Right kidney (tissue), 9 donors: Measurements from ENCODE around the gene GPALPP1.
A peak's percentile ranks its signal among the peaks of the same experiment; 100 is the strongest.
"Not testable (repeated sequence)": the region's sequence is repeated elsewhere in the genome, so short reads cannot be mapped to it uniquely, and the experiment has no call there.

Source experiments
- DNase-seq: peaks from one replicate; pipeline ENCODE4 v3.0.0-alpha.2; 2016
- long read RNA-seq, 8 donors: transcript quantifications; one replicate each; lab custom pipeline, GENCODE V29; 2026

GPALPP1 gene
- long read RNA-seq, donor 1, partial matches to known transcripts = 10 of 11 reads
- long read RNA-seq, donor 1, other reads (novel, unspliced or antisense) = 0 of 11 reads
- long read RNA-seq, donor 2, transcript GPALPP1-203 (8 exons, 1,393 nt) = major isoform, 6 of 7 reads
- long read RNA-seq, donor 2, partial matches to known transcripts = 0 of 7 reads
- long read RNA-seq, donor 2, other reads (novel, unspliced or antisense) = 0 of 7 reads
- long read RNA-seq, donor 3, partial matches to known transcripts = 6 of 10 reads
- long read RNA-seq, donor 3, other reads (novel, unspliced or antisense) = 0 of 10 reads
- long read RNA-seq, donor 4, partial matches to known transcripts = 6 of 10 reads
- long read RNA-seq, donor 4, other reads (novel, unspliced or antisense) = 0 of 10 reads
- long read RNA-seq, donor 5, partial matches to known transcripts = 0 of 3 reads
- long read RNA-seq, donor 5, other reads (novel, unspliced or antisense) = 0 of 3 reads
- long read RNA-seq, donor 6, partial matches to known transcripts = 6 of 11 reads
- long read RNA-seq, donor 6, other reads (novel, unspliced or antisense) = 0 of 11 reads
- long read RNA-seq, donor 7, partial matches to known transcripts = 0 of 3 reads
- long read RNA-seq, donor 7, other reads (novel, unspliced or antisense) = 0 of 3 reads
- long read RNA-seq, donor 8, transcript GPALPP1-203 (8 exons, 1,393 nt) = major isoform, 6 of 6 reads
- long read RNA-seq, donor 8, partial matches to known transcripts = 0 of 6 reads
- long read RNA-seq, donor 8, other reads (novel, unspliced or antisense) = 0 of 6 reads

GRCh38 chr13:44989071-44989889 is at the start of gene GPALPP1, which contains the start of gene NUFIP1:
Gene GPALPP1 (plus strand): TSS chr13:44989538. CDS start chr13:44989655, 117 bp downstream.
Gene NUFIP1 (minus strand): TSS chr13:44989471. CDS start chr13:44989436, 35 bp downstream.
- DNase-seq = peak; percentile 91

GRCh38 chr13:44943411-44943810 is 45.9 kb upstream of the GPALPP1 start:
- DNase-seq = not testable (repeated sequence)

GRCh38 chr13:44951184-44951583 is 38.2 kb upstream of the GPALPP1 start:
- no peak for DNase-seq

- no peak for DNase-seq
Measured at GRCh38 chr13:44952671-44953070, 36.7 kb upstream of the GPALPP1 start.

GRCh38 chr13:44954224-44954623 is 35.1 kb upstream of the GPALPP1 start:
- DNase-seq = no peak

- no peak for DNase-seq
Measured at GRCh38 chr13:44955406-44955805, 33.9 kb upstream of the GPALPP1 start.

- no peak for DNase-seq
Measured at GRCh38 chr13:44961997-44962396, 27.3 kb upstream of the GPALPP1 start.

- no peak for DNase-seq
Measured at GRCh38 chr13:44967704-44968433, 21.5 kb upstream of the GPALPP1 start.

- no peak for DNase-seq
Measured at GRCh38 chr13:44968434-44968815, 20.9 kb upstream of the GPALPP1 start.

GRCh38 chr13:44969551-44970484 is 19.5 kb upstream of the GPALPP1 start:
- peak; percentile 42 for DNase-seq

GRCh38 chr13:44971656-44972595 is 17.4 kb upstream of the GPALPP1 start:
- DNase-seq = no peak

GRCh38 chr13:44972956-44973581 is 16.3 kb upstream of the GPALPP1 start:
- DNase-seq = no peak

GRCh38 chr13:44974056-44974793 is 15.1 kb upstream of the GPALPP1 start:
- DNase-seq = no peak

- no peak for DNase-seq
Measured at GRCh38 chr13:44976196-44976595, 13.1 kb upstream of the GPALPP1 start.

- DNase-seq = no peak
Measured at GRCh38 chr13:44976949-44977583, 12.3 kb upstream of the GPALPP1 start.

- DNase-seq = no peak
Measured at GRCh38 chr13:44978328-44978727, 11.0 kb upstream of the GPALPP1 start.

GRCh38 chr13:44989941-44990340 is 603 bp downstream of the GPALPP1 start:
- no peak for DNase-seq

- DNase-seq = no peak
Measured at GRCh38 chr13:45003417-45003816, 14.1 kb downstream of the GPALPP1 start.
